ENCODE measurements around the gene EGLN2.
"Not testable (repeated sequence)": the region's sequence is repeated elsewhere in the genome, so short reads cannot be mapped to it uniquely, and the experiment has no call there.

- TF ChIP-seq POLR2AphosphoS5, CTCF, POLR2A (IDR thresholded peaks at IDR 0.05): not testable (repeated sequence)
These were observed 32.6 kb upstream of the EGLN2 start for GRCh38 chr19:40766385-40766784.

Data from sigmoid colon (tissue), 4 donors.